HL-60/S4 (cell line): ENCODE data around the gene SMIM45.

Source experiments
- in situ Hi-C: fragments of 300-500 bp; cut with MboI; formaldehyde crosslinking; loops from 2 replicates; pipeline ENCODE4 v1.14.3; 2022; ENCODE audit warnings: low sequenced_read_pairs

SMIM45 gene

GRCh38 chr22:41992496-41992895, 40.5 kb downstream of the SMIM45 start:
- in situ Hi-C loops: no loop called here

GRCh38 chr22:41995211-41995610, 43.3 kb downstream of the SMIM45 start:
- in situ Hi-C loops: no loop called here

GRCh38 chr22:41996826-41997225, 44.9 kb downstream of the SMIM45 start:
- in situ Hi-C loops: no loop called here

GRCh38 chr22:41998361-41999261, 46.7 kb downstream of the SMIM45 start, which contains the start of gene WBP2NL:
Gene WBP2NL (plus strand): TSS chr22:41998788. CDS start chr22:41998819, 31 bp downstream.
- in situ Hi-C loops: no loop called here

GRCh38 chr22:42000466-42000865, 48.5 kb downstream of the SMIM45 start:
- in situ Hi-C loops: no loop called here

GRCh38 chr22:42001121-42001520, 49.2 kb downstream of the SMIM45 start:
- in situ Hi-C loops: no loop called here

GRCh38 chr22:42001706-42002105, 49.8 kb downstream of the SMIM45 start:
- in situ Hi-C loops: no loop called here

- in situ Hi-C loops: no loop called here
Measured at GRCh38 chr22:42007922-42008321, 56.0 kb downstream of the SMIM45 start.
